GM12892 (cell line): ENCODE results near the gene P2RX7.
A peak's percentile ranks its signal among the peaks of the same experiment; 100 is the strongest.

Experiments used
- DNase-seq: peaks from one replicate; pipeline ENCODE4 v3.0.0; 2011; ENCODE audit not compliant: insufficient read length
- FAIRE-seq: peaks from 2 replicates; lab custom pipeline; 2011; peaks lifted over from hg19 to GRCh38; lab: Jason Lieb, UNC
- POLR2A ChIP-seq: IDR thresholded peaks from 2 replicates; pipeline ENCODE4 v1.6.1; 2011; ENCODE audit warnings: low read depth, low read length, control low read depth
- POLR2AphosphoS5 ChIP-seq: IDR thresholded peaks from 2 replicates; pipeline ENCODE4 v1.6.1; 2011; ENCODE audit warnings: low read depth, low read length, control low read depth
- TAF1 ChIP-seq: IDR thresholded peaks from 2 replicates; pipeline ENCODE4 v1.6.1; 2011; ENCODE audit warnings: low read depth, mild to moderate bottlenecking, control low read depth, low read length, borderline replicate concordance

Gene P2RX7

DNA sequence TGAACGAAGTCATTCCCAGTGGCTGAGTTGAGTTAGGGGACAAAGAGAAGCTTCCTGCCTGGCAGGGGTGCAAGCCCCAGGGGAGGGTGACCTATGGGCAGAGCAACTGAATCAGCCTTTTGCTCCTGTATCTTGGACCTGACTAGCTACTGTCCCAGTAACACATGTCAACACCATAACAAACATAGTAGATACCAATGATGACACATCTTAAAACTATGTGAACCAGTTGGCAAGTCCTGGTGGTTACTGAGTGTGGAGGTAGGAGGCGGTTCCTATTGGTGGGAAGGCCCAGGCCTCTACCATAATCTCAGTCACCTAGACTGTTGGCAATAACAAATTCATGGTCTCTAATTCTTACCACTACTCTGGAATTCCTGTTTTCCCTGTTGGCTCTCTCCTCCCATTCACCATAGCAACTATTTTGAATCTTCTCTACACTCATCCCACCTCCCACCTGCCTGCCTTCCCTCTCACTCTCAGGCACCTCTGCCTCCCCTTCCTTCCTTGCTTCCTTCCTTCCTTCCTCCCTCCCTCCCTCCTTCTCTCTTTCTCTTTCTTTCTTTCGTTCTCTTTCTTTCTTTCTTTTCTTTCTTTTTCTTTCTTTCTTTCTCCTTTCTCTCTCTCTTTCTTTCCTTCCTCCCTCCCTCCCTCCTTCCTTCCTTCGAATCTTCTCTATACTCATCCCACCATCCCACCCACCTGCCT lies 8.1 kb upstream of the P2RX7 start:
- no peak for DNase-seq
- FAIRE-seq = no peak

DNA sequence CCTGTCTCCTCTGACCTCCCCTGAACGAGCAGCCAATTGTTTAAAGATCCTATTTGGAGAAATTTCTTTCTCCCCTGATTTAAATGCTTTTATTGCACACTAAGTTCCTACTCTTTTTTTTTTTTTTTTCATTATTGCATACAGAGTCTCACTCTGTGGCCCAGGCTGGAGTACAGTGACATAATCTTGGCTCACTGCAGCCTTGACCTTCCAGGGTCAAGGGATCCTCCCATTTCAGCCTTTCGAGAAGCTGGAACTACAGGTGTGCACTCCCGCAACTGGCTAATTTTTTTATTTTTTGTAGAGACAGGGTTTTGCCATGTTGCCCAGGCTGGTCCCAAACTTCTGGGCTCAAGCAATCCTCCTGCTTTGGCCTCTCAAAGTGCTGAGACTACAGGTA lies 5.2 kb upstream of the P2RX7 start:
- DNase-seq = no peak
- no peak for FAIRE-seq
- no peak for TF ChIP-seq POLR2AphosphoS5
- TF ChIP-seq TAF1 = no peak
- no peak for TF ChIP-seq POLR2A

More for the DNA sequence above, 8.1 kb upstream of the P2RX7 start:
- no peak for TF ChIP-seq POLR2AphosphoS5

DNA sequence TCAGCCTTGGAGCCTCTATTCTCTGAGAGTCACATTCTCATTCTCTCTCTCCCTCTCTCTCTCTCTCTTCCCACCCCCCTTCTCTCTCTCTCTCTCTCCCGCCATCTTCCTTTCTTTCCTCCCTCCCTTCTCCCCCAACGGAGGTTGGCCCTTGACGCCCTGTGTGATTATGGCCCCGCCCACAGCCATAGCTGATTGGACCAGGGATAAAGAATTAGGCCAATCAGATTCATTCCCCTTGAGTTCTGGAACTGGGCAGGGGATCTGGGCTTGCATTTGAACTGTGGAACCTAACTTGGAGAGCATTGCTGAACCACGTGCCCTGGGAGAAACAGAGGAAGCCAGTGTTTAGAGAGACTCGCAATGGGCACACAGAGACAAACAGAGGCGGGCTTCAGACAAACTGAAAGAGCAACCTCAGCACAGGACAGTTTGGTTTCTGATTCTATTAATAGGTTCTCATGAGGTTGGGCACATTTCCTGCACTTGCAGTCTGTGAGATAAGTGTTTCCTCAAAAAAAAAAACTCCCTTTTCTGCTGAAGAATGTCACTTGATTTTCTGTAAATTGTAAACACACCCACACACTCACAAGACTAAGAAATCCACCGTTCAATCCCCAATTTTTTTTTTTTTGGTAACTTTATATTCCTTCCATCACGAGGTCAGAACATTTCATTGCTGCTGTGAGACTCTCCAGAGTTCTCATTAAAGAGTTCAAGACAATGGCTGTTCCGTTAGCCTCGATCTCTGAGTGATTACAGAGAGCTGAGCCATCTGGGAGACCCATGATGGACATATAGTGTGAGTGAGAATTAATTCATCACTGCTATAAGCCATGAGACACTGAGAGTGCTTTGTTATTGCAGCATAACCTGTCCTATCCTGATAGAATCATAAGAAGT lies 3.5 kb upstream of the P2RX7 start:
- no peak for TF ChIP-seq TAF1
- no peak for TF ChIP-seq POLR2AphosphoS5
- peak; percentile 41; the same call in 1 of the 2 replicates for TF ChIP-seq POLR2A
- FAIRE-seq = peak; percentile 93
- DNase-seq = peak; percentile 75

DNA sequence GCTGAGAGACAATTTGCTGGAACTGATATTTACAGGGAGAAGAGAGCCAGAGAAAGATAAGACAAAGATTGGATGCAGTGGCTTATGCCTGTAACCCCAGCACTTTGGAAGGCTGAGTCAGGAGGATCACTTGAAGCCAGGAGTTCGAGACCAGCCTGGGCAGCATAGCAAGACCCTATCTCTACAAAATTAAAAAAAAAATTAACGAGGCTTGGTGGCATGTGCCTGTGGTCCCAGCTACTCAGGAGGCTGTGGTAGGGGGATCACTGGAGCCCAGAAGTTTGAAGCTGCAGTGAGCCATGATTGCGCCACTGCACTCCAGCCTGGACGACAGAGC lies 2.9 kb upstream of the P2RX7 start:
- no peak for DNase-seq
- TF ChIP-seq TAF1 (no peak), POLR2AphosphoS5 (no peak), POLR2A (no peak)
- FAIRE-seq = no peak

DNA sequence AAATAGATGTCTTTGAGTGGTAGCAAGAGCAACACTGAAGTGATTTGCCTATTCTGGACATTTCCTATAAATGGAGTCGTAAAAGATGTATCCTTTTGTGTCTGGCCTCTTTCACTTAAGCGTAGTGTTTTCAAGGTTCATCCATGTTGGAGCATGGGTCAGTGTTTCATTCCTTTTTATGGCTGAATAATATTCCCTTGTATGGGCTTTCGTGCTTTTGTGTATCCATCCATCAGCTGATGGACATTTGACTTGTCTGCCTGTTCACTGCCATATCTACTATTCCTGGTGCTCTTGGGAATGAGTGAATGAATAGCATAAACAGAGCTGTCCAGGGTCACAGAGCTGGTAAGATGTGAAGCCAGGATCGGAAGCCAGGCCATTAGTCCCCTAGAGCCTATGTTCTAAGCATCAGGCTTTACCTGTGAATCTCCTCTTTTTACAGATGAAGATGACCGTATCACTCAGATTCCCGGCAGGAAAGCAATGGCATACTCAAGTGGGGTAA lies 1.8 kb upstream of the P2RX7 start:
- no peak for TF ChIP-seq POLR2AphosphoS5
- TF ChIP-seq POLR2A = no peak
- TF ChIP-seq TAF1 = no peak
- FAIRE-seq = no peak

DNA sequence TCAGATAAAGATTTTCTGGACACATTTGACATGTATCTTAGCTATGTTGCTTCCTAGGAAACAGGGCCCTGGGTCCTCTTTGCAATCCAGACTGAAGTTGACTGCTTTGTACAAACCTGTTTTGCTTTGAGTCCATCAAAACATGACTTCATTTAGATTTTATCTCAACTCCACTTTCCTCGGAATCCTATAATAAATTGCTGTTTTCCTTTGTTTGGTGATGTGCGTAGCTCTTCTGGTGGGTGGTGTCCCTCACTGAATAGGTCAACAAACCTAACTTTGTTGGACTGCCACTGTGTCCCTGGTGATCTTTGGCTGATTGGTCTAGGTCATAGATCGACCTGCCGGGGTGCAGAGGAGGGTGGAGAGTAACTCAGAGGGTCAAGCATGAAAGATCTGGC lies 735 bp upstream of the P2RX7 start:
- no peak for FAIRE-seq
- TF ChIP-seq POLR2A = no peak
- TF ChIP-seq TAF1 = no peak
- TF ChIP-seq POLR2AphosphoS5 = no peak
- DNase-seq = no peak

More for the DNA sequence above, 1.8 kb upstream of the P2RX7 start:
- DNase-seq = no peak

DNA sequence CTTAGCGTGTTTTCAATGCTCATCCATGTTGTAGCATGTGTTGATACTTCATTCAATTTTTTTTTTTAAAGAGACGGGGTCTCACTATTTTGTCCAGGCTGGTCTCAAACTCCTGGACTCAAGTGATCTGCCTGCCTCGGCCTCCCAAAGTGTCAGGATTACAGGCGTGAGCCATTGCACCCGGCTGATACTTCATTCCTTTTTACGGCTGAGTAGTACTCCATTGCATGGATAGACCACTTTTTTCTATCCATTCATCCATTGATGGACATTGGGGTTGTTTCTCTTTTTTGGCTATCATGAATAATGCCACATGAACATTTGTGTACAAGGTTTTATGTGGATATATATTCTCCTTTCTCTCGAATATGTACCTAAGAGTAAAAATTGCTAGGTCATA lies 1.2 kb downstream of the P2RX7 start:
- TF ChIP-seq POLR2AphosphoS5 (no peak), TAF1 (no peak), POLR2A (no peak)
- DNase-seq (no peak), FAIRE-seq (no peak)

DNA sequence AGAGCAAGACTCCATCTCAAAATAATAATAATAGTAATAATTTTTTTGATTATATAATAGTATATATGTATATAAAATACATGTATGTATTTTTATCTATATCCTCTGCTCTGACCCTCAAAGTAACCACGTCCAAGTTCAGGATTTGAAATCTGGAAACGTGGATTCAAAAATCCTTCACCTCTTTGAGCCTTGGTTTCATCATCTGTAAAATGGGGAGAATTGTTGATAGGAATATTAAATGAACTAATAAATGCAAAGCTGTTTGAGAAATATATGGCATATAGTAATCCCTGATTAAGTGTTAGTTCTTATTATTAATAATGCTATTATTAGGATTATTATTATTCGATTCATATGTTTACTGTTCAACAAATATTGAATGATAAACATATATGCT lies 2.6 kb downstream of the P2RX7 start:
- TF ChIP-seq POLR2AphosphoS5 = no peak
- TF ChIP-seq POLR2A = no peak
- TF ChIP-seq TAF1 = no peak
- FAIRE-seq = no peak
- no peak for DNase-seq

DNA sequence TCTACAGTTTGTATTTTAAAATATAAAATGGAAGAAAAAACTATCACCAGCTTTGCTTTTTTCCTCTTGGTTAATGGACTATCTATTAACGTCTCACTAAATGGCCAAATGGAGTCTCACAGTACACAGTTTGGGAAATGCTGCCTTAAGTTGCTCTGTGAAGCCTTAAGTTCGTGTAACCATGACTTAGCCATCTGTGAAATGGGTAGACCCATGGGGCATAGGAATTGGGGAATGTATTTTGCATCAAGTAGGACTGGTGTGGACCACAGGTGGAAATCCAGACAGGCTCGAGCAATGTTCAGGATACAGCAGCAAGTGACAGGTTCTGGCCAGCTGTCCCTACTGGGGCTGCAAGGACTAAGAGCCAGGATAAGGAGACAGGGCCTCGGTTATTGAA lies 4.8 kb downstream of the P2RX7 start:
- DNase-seq = no peak
- TF ChIP-seq POLR2AphosphoS5 (no peak), TAF1 (no peak), POLR2A (no peak)
- FAIRE-seq = no peak

DNA sequence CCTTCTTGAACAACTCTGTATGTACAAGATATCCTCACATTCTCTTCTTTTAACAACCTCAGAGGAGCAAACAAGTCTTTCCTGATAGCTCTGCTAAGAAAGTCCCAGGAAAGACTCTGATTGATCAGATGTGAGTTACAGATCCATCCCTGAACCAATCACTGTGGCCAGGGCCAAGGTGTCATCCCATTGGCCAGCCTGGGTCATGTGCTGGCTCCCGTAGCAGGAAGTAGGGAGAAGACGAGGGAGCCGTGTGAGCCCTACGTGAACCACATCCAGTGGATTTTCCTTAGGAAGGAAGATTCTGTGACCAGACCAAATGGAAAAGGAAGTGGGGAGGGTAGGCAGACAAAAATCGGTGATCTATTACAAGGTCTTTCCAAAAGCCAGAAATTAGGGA lies 5.6 kb downstream of the P2RX7 start:
- TF ChIP-seq TAF1 (no peak), POLR2AphosphoS5 (no peak), POLR2A (no peak)
- no peak for DNase-seq

DNA sequence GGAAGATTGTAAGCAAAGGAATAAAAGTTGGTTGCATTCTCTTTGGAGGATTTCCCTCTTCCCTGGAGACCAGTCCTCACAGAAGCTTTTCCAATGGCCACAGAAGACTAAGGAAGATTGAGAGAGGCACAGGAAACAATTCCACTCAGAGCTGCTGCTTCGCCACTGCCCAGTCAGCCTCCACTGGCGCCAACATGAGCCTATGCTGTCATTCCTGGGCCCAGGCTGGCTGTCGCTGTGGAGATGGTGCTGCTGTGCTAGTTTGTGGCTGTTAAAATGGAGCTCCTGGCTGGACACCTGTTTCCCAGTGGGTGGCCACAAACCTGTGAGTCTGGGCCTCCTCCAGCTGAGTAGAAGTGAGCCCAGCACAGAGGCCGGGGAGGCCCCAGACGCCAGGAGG lies 6.6 kb downstream of the P2RX7 start:
- DNase-seq (no peak), FAIRE-seq (no peak)
- TF ChIP-seq TAF1 (no peak), POLR2A (no peak), POLR2AphosphoS5 (no peak)

More for the DNA sequence above, 5.6 kb downstream of the P2RX7 start:
- no peak for FAIRE-seq

DNA sequence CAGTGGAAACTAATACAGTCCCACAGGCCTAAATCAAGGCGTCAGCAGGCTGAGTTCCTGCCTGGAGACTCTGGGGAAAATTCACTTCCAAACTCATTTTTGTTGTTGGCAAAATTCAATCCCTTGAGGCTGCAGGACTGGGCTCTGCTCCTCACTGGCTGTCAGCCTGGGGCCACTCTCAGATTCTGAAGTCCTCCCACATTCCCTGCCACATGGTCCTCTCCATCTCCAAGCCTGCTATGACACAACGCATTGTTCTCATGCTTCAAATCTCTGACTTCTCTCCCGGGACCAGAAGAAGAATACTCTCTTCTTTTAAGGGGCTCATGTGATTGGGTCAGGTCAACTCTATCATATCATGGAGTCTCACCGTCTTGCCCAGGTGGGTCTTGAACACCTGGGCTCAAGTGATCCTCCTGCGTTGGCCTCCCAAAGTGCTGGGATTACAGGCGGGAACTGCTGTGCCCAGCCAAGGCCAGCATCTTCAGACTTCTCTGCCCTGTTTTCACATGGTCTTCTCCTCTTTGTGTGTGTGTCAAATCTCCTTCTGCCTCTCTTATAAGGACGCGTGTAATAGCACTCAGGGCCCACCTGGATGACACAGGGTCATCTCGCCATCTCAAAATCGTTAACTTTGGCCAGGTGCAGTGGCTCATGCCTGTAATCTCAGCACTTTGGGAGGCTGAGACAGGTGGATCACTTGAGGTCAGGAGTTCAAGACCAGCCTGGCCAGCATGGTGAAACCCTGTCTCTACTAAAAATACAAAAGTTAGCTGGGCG lies 9.7 kb downstream of the P2RX7 start:
- no peak for TF ChIP-seq POLR2AphosphoS5
- TF ChIP-seq POLR2A = no peak
- TF ChIP-seq TAF1 = no peak
- FAIRE-seq (no peak), DNase-seq (no peak)
